Measurements from ENCODE around the gene CCR5AS.
A peak's percentile ranks its signal among the peaks of the same experiment; 100 is the strongest.
"Not testable (repeated sequence)": the region's sequence is repeated elsewhere in the genome, so short reads cannot be mapped to it uniquely, and the experiment has no call there.

Gene CCR5AS

DNA sequence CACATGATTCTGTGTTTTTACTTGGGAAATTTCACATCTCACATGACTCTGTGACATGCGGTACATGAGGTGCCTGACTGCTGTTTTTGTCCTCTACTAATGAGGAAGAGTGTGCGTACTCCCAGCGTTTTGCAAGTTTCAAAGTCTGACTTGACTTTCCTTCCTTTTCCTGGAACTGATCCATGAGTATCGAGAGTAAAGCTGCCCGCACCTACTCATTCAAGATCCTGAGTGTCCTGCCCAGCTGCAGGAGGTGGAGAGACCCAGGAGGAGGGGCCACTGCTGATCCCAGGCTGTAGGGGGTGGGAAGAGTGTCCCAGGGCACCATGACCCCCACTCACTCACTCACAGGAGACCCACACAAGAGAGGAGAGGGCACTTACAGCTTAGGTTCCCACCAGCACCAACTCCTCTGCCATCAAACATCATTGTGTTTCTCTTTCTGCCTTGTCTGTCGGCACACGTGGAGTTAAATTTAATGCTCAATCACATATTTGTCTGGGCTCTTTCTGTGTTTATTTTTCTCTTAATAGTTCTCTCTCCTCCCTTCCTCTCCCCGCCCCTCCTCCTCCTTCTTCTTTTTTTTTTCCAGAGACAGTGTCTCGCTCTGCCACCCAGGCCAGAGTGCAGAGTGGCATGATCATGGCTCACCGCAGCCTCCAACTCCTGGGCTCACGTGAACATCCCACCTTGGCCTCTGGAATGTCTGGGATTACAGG, 1.4 kb downstream of the CCR5AS start:
- Histone ChIP-seq H3K4me1 (ENCODE audit: low read depth) (peaks cover 32% of the 10 kb centered on the region), H3K4me3 (no peak overlapping the region), H3K36me3 (no peaks in the 10 kb centered on the region), H3K27me3 (no peaks in the 10 kb centered on the region), H3K27ac (no peak overlapping the region), H3K9me3 (ENCODE audit: low read depth) (no peaks in the 10 kb centered on the region)
- DNase-seq (ENCODE audit: low read depth in 1 of 2, low spot score in 1 of 2): no peak
- TF ChIP-seq, protein P1, sequence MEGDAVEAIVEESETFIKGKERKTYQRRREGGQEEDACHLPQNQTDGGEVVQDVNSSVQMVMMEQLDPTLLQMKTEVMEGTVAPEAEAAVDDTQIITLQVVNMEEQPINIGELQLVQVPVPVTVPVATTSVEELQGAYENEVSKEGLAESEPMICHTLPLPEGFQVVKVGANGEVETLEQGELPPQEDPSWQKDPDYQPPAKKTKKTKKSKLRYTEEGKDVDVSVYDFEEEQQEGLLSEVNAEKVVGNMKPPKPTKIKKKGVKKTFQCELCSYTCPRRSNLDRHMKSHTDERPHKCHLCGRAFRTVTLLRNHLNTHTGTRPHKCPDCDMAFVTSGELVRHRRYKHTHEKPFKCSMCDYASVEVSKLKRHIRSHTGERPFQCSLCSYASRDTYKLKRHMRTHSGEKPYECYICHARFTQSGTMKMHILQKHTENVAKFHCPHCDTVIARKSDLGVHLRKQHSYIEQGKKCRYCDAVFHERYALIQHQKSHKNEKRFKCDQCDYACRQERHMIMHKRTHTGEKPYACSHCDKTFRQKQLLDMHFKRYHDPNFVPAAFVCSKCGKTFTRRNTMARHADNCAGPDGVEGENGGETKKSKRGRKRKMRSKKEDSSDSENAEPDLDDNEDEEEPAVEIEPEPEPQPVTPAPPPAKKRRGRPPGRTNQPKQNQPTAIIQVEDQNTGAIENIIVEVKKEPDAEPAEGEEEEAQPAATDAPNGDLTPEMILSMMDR (IDR thresholded peaks at IDR 0.05; ENCODE audit: low read depth, low read length): no peak

GRCh38 chr3:46402902-46403301, 4.0 kb downstream of the CCR5AS start:
- peaks cover 35% of the 10 kb centered on the region for H3K4me1 ChIP-seq (ENCODE audit: low read depth)
- not testable (repeated sequence) for H3K27me3 ChIP-seq; H3K4me3 ChIP-seq; DNase-seq (ENCODE audit: low read depth in 1 of 2, low spot score in 1 of 2); H3K36me3 ChIP-seq; H3K9me3 ChIP-seq (ENCODE audit: low read depth); H3K27ac ChIP-seq

DNA sequence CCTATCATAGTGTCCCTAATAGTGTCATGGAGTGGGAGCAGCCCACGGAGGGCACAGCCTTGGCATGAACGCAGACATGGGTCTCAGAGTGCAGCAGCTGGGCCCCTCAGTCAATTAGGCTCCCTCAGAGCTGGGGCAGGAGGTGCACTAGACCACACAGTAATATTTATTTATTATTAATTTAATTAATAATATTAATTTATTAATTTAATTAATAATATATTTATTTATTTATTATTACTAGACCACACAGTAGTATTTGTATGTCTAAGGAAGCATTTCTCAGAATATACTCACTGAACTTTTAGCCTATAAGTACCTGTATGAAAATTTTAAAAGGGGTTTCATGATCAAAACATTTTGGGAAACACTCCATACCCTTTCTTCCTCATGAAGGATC, 5.3 kb downstream of the CCR5AS start:
- H3K27ac ChIP-seq: no peak overlapping the region
- H3K36me3 ChIP-seq: no peaks in the 10 kb centered on the region
- no peak overlapping the region for H3K4me3 ChIP-seq
- DNase-seq (ENCODE audit: low read depth in 1 of 2, low spot score in 1 of 2): no peak
- TF ChIP-seq, protein P1 (IDR thresholded peaks at IDR 0.05; ENCODE audit: low read depth, low read length): no peak
- H3K9me3 ChIP-seq (ENCODE audit: low read depth): no peaks in the 10 kb centered on the region
- H3K27me3 ChIP-seq: no peaks in the 10 kb centered on the region
- H3K4me1 ChIP-seq (ENCODE audit: low read depth): peaks cover 31% of the 10 kb centered on the region

DNA sequence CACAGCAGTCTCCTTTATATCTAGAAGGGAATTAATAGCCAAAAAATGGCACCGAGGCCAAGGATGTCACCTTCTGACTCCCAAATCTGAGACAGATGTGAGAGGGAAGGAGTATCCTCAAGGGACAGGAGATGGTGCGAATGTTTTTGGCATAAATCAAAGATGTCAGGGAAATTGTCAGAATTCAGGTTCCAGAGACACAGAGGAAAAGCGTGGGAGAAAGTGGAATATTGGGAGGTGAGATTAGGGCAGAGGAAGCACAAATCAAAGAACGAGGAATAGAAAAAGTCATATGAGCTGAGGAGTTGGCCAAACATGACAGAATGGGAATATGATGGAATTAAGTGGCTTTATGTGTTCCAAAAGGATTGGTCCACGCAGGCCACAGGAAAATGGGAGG, 6.0 kb downstream of the CCR5AS start:
- Histone ChIP-seq H3K4me1 (ENCODE audit: low read depth) (peaks cover 31% of the 10 kb centered on the region), H3K27ac (no peak overlapping the region), H3K36me3 (no peaks in the 10 kb centered on the region), H3K27me3 (no peaks in the 10 kb centered on the region), H3K4me3 (no peak overlapping the region), H3K9me3 (ENCODE audit: low read depth) (no peaks in the 10 kb centered on the region)
- TF ChIP-seq, protein P1 (IDR thresholded peaks at IDR 0.05; ENCODE audit: low read depth, low read length): no peak
- DNase-seq (ENCODE audit: low read depth in 1 of 2, low spot score in 1 of 2): no peak

GRCh38 chr3:46400000-46400734, 6.7 kb downstream of the CCR5AS start:
- Histone ChIP-seq H3K9me3 (ENCODE audit: low read depth) (no peaks in the 10 kb centered on the region), H3K4me1 (ENCODE audit: low read depth) (peaks cover 31% of the 10 kb centered on the region), H3K4me3 (no peak overlapping the region), H3K27ac (peak overlapping the region; percentile 5), H3K27me3 (no peaks in the 10 kb centered on the region), H3K36me3 (no peaks in the 10 kb centered on the region)
- TF ChIP-seq, protein P1 (IDR thresholded peaks at IDR 0.05; ENCODE audit: low read depth, low read length): no peak
- peak; percentile 81 to 84 for DNase-seq (ENCODE audit: low read depth in 1 of 2, low spot score in 1 of 2)

GRCh38 chr3:46399557-46399956, 7.3 kb downstream of the CCR5AS start:
- Histone ChIP-seq H3K27ac (no peak overlapping the region), H3K36me3 (no peaks in the 10 kb centered on the region), H3K27me3 (no peaks in the 10 kb centered on the region), H3K4me1 (ENCODE audit: low read depth) (peaks cover 31% of the 10 kb centered on the region), H3K9me3 (ENCODE audit: low read depth) (no peaks in the 10 kb centered on the region), H3K4me3 (no peak overlapping the region)
- DNase-seq (ENCODE audit: low read depth in 1 of 2, low spot score in 1 of 2): no peak
- TF ChIP-seq, protein P1 (IDR thresholded peaks at IDR 0.05; ENCODE audit: low read depth, low read length): no peak
